ENCODE data around the gene P2RX3. TPM values are rescaled to one million over a fixed set of nuclear protein-coding genes. Genes with fewer than 3 reads are reported as not detected.
A peak's percentile ranks its signal among the peaks of the same experiment; 100 is the strongest.

P2RX3 gene
- total and polyA plus RNA-seq, 2 of the 8 experiments (the other 6 are each of a cell fraction or from before 2014, with no cell fraction given) = 0.45 to 0.47 TPM

GRCh38 chr11:57303280-57303989 lies 34.7 kb upstream of the P2RX3 start:
- Histone ChIP-seq H4K91ac (replicated peaks; ENCODE audit: insufficient read length, low read length) (no peak overlapping the region), H3K79me1 (ENCODE audit: low read depth, low read length) (peaks cover 19% of the 10 kb centered on the region), H2AFZ (ENCODE audit: low read length) (no peak overlapping the region), H3K9me3 (ENCODE audit: insufficient read depth in 2 of 2, low read depth in 1 of 2, low read length in 1 of 2) (peaks cover 5 to 6% of the 10 kb centered on the region in 2 experiments; a peak in 3 of 4 replicates), H3K27me3 (replicated peaks in 1 of 4; ENCODE audit: control insufficient read depth in 3 of 4, extremely low read depth in 1 of 4, insufficient read depth in 3 of 4, low read length in 3 of 4) (no peaks in the 10 kb centered on the region), H3K4ac (replicated peaks; ENCODE audit: insufficient read length, low read depth, low read length) (no peak overlapping the region), H3K9ac (replicated peaks in 1 of 4; ENCODE audit: extremely low read depth in 1 of 4, low read depth in 3 of 4, low read length in 3 of 4) (no peak overlapping the region), H3K79me2 (ENCODE audit: control insufficient read depth in 1 of 2, insufficient read depth in 2 of 2, low read length in 2 of 2) (peaks cover 0 to 34% of the 10 kb centered on the region in 2 experiments; a peak in 2 of 4 replicates), H2BK15ac (ENCODE audit: low read length) (no peak overlapping the region), H3K4me3 (ENCODE audit: extremely low read depth in 1 of 4, insufficient read depth in 2 of 4, low read depth in 3 of 4, low read length in 4 of 4) (no peak overlapping the region), H3K18ac (ENCODE audit: extremely low read depth, low read length) (no peak overlapping the region), H3K36me3 (ENCODE audit: control insufficient read depth in 2 of 4, insufficient read depth in 4 of 4, low read length in 3 of 4) (peaks cover 26 to 56% (median 41%) of the 10 kb centered on the region in 4 experiments), H2BK5ac (ENCODE audit: low read depth, low read length) (0 out of 2 replicates have a peak overlapping the region, but pooled peaks have one; percentile 24), H4K5ac (ENCODE audit: insufficient read length, low read depth, low read length) (no peak overlapping the region), H3K4me1 (replicated peaks in 1 of 4; ENCODE audit: control insufficient read depth in 3 of 4, insufficient read depth in 4 of 4, low read length in 3 of 4) (peaks cover 0 to 5% (median under 1%) of the 10 kb centered on the region in 4 experiments; a peak in 5 of 7 replicates), H2BK20ac (ENCODE audit: low read length) (no peak overlapping the region), H3K23ac (ENCODE audit: insufficient read length) (no peak overlapping the region), H3K56ac (replicated peaks; ENCODE audit: insufficient read length, low read depth, low read length) (no peak overlapping the region), H3K4me2 (ENCODE audit: insufficient read depth in 1 of 2, low read depth in 2 of 2, low read length in 2 of 2) (no peak overlapping the region), H3K27ac (ENCODE audit: low read depth, low read length) (no peak overlapping the region; the same call in 1 of the 2 replicates), H4K20me1 (replicated peaks in 1 of 2; ENCODE audit: control insufficient read depth in 1 of 2, insufficient read depth in 2 of 2, low read length in 2 of 2) (peaks cover 5 to 17% of the 10 kb centered on the region in 2 experiments), H3K14ac (ENCODE audit: insufficient read length) (no peak overlapping the region), H2BK120ac (replicated peaks; ENCODE audit: low read depth, low read length) (no peak overlapping the region), H3K23me2 (ENCODE audit: low read depth, low read length) (no peaks in the 10 kb centered on the region), H2BK12ac (ENCODE audit: low read depth, low read length) (0 out of 2 replicates have a peak overlapping the region, but pooled peaks have one; percentile 30), H4K8ac (ENCODE audit: extremely low read depth, insufficient read depth, low read length) (0 out of 2 replicates have a peak overlapping the region, but pooled peaks have one; percentile 1), H2AK5ac (ENCODE audit: low read depth, low read length) (no peak overlapping the region)
- 77% methylated on average over 17 of the region's 17 CpGs; no CpG with 5 or more reads in 1 of the 2 experiments for WGBS, 2 experiments (ENCODE audit: extremely low coverage in 1 of 2, insufficient coverage in 1 of 2, insufficient read length in 1 of 2, insufficient replicate concordance in 2 of 2, low coverage in 1 of 2, low lambda C conversion rate in 2 of 2, missing lambda C conversion rate in 1 of 2)
- no peak for FAIRE-seq
- no peak for DNase-seq (ENCODE audit: low read depth in 1 of 2, low spot score in 2 of 2)
- CTCF ChIA-PET (ENCODE audit: partially characterized antibody) = interaction anchor here (0.6 to 2.5 kb wide), 11 partner anchors 8 to 180 kb away, joined by 3 to 13 read pairs (median 4); no protein-coding TSS in a partner anchor
- POLR2A ChIA-PET (ENCODE audit: partially characterized antibody) = interaction anchor here (1.0 to 45.7 kb wide), 5 partner anchors 4 to 77 kb away, joined by 3 to 1279 read pairs (median 5); partner anchors contain the start of genes P2RX3, PRG3, SSRP1 and TNKS1BP1
- TF ChIP-seq NANOG (IDR thresholded peaks at IDR 0.05; ENCODE audit: insufficient read depth, low read depth, low read length, poor library complexity, severe bottlenecking) = no peak
- peak; percentile 12 to 41 (median 27); a peak in 3 of 4 replicates for TF ChIP-seq CTCF (IDR thresholded peaks at IDR 0.05; ENCODE audit: control extremely low read depth in 1 of 3, insufficient read depth in 1 of 3, low read depth in 1 of 3, low read length in 3 of 3)

Data from H1 (cell line).